Right lobe of liver (tissue), 4 donors: ENCODE data around the gene ABCC9.

Source experiments
- POLR2A ChIP-seq: fragments of 450-650 bp; IDR thresholded peaks from one replicate; pipeline ENCODE4 v1.6.1; 2017; ENCODE audit warnings: antibody characterized with exemption, mild to moderate bottlenecking
- TF ChIP-seq, protein P1 (sequence below), 4 donors: fragments of 200-600 bp in 3 of 4; fragments of 450-650 bp in 1 of 4; IDR thresholded peaks; one replicate each; pipeline versions ENCODE4 v1.5.1 to v1.8.0; 2016 to 2022; ENCODE audit warnings: antibody characterized with exemption in 4 of 4, mild to moderate bottlenecking in 2 of 4
- donor health status: DM: no; HTN: no; CAD: no.
- donor health status: DM: no; HTN: no; CAD: no.
- donor health status: DM: no; HTN: yes; CAD: no.

DNA sequence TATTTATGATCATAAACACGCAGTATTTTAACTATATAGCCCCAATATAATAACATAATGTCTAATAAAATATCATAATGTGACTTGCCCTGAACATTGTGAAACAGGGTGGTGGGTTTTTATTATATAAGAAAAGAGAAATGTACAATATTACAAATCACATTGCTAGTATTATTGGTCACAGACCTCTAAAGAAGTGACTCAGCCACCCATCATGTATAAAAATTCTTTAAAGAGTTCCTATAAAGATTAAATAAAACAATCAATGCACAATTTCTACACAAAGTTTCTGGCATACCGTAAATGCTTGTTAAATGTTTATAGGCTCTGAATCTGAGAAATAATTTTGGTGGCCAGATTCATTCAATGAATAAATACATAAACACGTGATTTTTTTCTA, 28.9 kb downstream of the ABCC9 start:
- TF ChIP-seq, protein P1, sequence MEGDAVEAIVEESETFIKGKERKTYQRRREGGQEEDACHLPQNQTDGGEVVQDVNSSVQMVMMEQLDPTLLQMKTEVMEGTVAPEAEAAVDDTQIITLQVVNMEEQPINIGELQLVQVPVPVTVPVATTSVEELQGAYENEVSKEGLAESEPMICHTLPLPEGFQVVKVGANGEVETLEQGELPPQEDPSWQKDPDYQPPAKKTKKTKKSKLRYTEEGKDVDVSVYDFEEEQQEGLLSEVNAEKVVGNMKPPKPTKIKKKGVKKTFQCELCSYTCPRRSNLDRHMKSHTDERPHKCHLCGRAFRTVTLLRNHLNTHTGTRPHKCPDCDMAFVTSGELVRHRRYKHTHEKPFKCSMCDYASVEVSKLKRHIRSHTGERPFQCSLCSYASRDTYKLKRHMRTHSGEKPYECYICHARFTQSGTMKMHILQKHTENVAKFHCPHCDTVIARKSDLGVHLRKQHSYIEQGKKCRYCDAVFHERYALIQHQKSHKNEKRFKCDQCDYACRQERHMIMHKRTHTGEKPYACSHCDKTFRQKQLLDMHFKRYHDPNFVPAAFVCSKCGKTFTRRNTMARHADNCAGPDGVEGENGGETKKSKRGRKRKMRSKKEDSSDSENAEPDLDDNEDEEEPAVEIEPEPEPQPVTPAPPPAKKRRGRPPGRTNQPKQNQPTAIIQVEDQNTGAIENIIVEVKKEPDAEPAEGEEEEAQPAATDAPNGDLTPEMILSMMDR (IDR thresholded peaks at IDR 0.05): no peak
- TF ChIP-seq POLR2A: no peak
